ENCODE data around the gene MTFP1.

DNA sequence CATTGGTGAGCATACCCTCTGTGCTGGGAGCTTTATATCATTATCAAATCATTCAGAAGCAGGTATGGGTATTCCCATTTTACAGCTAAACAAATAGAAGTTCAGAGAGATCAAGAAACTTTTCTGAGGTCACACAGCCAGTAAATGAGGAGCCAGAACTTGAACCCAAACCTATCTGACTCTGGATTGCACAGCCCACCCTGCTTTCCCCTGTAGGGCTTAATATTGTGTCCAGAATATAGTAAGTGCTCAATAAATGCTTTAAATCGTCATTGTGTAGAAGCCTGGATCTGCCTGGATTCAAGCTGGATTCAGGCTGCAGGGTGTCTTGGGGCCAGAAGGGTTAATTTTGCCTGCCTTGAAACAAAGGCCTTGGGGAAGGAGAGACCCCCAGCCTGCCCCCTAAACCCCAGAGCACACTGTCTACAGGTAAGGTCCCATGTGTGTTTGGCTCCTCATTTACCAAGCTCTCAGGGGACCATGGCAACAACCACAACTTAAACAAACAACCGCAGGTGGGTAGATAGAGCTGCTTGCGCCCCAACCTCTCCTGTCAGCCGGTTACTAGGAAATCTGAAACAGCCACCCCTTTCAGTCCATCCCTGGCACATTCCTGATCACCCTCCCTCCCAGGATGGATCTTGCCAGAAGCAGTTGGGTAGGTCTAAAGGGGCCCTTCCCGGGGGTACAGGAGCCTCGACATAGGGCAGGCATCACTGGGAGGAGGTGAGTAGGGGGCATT, 49.3 kb downstream of the MTFP1 start:
- TF ChIP-seq CTCF (IDR thresholded peaks at IDR 0.05) (no peak), POLR2AphosphoS5 (IDR thresholded peaks at IDR 0.05) (no peak)
